GM18907 (cell line): ENCODE results near the gene SERPINA6.
"Not testable (repeated sequence)": the region's sequence is repeated elsewhere in the genome, so short reads cannot be mapped to it uniquely, and the experiment has no call there.

Experiments
- ATAC-seq: cut with Tn5 transposase; IDR thresholded peaks from one replicate; pipeline ENCODE4 v1.9.1; 2021; ENCODE audit warnings: mild to moderate bottlenecking, moderate library complexity; ENCODE audit not compliant: unreplicated experiment

SERPINA6 gene

DNA sequence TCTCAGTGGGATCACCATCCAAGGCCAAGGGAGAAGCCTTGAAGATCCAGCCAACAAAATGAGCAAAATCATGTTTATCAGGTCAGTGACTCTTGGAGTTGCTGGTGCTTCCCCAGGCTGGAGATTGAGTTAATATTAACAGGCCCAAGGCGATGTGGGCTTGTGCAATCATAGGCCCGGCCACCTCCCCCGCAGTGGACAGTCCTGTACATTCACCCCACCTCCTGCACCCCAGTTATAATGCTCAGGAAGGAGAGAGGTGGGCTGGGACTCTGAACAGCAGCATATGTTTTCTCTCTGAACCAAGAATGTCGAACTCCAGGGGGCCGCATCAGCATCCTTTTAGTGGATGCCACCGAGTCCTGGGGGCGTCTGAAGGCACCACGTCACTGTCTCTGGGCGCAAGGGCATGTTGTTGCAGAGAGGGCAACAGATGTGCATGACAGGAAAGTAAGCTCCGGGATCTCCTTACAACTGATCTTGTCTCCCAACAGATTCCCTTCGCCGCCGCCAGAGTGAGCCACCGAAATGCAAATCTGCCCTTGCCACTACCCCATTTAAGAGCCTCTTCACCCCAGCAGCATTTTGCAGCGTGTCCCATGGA, 32.2 kb upstream of the SERPINA6 start:
- peak; percentile 62 for ATAC-seq

DNA sequence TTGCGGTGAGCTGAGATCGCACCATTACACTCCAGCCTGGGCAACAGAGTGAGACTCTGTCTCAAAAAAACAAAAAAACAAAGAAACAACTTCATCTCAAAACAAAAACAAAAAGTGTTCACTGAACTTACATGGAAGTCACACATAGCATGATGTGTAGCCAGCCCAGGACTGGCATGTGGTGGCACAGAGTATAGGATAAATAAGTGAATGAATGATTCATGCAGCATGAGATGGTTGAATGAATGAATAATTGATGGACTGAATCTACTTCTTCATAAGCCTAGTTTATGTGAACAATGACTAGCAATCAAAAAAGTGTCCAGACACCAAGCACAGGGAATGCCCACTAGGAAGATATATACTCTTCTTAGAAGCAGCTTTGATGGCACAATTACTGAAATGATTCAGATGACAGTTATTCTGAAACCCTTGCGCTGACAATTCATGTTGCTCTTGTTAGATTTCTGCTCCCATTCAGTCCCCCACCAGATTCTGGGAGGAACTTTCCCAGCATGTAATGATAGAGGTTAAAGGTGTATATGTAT, 31.6 kb upstream of the SERPINA6 start:
- ATAC-seq, result peak; percentile 48

DNA sequence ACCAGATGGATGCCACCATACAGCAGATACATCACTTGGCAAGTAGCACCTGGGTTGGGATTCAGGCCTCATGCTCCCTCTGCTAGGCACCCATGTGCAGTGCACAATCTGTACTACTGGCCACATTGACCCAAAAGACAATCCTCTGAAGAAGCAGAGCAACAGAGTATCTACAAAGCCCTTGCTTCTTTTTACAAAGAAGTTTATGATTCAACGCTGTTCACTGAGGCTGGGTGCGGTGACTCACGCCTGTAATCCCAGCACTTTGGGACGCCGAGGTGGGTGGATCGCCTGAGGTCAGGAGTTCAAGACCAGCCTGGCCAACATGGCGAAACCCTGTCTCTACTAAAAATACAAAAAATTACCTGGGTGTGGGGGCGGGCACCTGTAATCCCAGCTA, 31.1 kb upstream of the SERPINA6 start:
- ATAC-seq, result not testable (repeated sequence)

DNA sequence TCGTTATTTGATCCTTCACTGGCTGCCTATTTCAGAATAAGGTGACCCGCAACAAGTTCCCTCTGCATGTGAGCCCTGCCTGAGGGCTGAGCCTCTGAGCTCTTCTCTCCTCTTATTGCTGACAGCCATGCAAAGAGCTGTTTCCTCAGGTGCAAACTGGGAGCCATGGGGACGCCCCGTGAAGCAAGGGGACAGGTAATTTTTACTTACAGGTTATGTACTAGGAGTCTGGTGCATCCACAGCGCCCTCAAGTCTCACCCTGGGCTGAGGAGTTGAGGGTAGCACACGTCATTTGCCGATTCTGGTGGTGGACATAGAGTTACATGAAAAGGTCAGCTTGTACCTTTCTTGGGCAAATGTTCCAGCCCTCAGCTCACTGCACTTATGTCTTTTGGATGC, 26.1 kb upstream of the SERPINA6 start:
- ATAC-seq, result no peak

DNA sequence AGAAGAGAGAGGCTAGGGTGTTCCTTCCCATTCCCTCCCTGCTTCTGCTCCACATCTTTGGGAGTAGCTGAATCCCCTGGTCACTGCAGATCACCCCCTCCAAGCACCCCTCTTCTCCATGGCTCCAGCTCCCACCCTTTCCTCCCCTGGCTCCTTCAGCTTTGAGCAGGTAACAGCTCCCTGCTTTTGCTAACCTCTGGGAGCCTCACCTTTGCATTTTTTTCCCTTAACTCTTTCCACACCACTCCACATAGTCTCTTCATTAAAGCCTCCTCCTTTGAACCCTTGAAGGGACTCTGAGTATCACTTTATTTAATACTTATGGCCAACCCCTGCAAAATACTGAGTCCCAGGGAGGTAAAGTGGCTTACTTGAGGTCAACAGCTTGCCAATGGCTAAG, 25.7 kb upstream of the SERPINA6 start:
- ATAC-seq, result no peak

DNA sequence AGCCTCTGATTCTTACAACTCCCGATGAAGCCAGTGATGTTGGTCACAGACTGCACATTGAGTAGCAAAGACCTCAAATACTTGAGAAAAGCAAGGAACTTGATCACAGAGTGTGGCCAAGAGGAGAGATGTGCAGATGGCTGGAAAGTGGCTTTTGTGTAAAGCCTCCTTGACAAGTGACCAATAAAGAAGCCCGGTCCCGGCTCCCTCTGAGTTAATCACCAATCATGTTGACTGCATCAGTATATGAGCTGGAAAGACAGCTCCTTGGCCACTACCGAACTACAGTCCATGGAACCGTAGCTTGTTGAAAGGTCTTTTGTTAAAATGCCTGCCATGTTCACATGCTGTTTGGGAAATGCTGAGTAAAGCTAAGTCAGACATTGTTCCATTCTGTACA, 23.7 kb upstream of the SERPINA6 start:
- ATAC-seq, result no peak

DNA sequence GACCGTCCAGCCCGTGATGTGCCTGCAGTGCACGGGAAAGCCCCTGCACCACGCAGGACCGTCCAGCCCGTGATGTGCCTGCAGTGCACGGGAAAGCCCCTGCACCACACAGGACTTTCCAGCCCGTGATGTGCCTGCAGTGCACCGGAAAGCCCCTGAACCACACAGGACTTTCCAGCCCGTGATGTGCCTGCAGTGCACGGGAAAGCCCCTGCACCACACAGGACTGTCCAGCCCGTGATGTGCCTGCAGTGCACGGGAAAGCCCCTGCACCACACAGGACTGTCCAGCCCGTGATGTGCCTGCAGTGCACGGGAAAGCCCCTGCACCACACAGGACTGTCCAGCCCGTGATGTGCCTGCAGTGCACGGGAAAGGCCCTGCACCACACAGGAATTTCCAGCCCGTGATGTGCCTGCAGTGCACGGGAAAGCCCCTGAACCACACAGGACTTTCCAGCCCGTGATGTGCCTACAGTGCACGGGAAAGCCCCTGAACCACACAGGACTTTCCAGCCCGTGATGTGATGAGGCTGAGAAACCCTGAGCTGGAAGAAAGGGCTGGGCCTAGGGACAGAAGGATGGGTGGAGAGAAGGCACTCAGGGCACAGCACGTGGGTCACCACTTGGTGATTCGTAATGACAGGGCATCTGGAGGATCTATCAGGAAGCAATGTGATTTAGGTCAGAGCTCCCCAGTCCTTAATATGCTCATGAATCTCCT, 23.1 kb upstream of the SERPINA6 start:
- peak; percentile 78 for ATAC-seq

DNA sequence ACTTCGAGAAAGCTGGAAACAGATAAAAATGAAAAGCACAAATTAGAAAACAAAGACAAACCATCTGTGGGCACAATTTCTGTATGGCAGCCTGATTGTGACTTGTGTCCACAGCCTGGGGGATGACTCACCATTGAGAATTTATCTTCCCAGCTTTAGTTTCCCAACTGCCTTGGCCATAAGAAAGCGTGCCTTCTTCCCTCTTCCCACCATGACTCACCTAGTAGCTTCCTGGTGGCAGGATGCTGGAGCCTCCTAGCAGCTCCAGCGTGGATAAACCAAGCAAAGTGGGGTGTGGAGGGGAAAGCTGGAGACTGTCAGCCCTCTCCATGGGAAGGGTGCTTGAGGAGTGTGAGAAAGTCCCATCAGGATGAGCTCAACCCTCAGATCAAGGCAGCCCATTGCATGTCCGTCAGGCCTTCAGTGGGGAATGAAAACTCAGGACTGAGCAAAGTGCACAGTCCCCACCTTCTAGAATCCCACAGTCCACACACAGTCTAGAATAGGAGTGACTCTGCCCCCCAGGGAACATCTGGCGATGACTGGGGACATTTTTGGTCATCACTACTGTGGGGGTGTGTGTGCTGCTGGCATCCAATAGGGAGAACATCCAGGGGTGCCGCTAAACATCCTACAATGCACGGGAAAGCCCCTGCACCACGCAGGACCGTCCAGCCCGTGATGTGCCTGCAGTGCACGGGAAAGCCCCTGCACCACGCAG, 22.4 kb upstream of the SERPINA6 start:
- ATAC-seq, result no peak

DNA sequence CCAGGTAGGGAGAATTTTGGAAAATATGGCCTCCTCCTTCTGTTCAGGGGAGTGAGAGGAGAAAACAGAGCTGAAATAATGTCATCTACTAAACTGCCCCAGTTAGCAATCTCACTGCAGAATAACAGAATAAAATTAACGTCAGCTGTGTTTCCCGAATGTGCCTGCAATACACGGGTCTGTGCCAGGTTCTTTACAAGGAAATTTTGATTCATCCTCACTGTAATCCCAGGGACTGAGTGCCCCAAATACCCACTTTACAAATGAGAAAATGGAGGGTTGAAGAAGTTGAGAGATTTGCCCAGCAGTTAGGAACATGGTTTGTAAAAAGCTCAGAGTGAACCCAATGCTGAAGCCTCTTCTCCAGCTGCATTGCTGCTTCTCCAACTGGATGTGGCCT, 21.3 kb upstream of the SERPINA6 start:
- no peak for ATAC-seq

DNA sequence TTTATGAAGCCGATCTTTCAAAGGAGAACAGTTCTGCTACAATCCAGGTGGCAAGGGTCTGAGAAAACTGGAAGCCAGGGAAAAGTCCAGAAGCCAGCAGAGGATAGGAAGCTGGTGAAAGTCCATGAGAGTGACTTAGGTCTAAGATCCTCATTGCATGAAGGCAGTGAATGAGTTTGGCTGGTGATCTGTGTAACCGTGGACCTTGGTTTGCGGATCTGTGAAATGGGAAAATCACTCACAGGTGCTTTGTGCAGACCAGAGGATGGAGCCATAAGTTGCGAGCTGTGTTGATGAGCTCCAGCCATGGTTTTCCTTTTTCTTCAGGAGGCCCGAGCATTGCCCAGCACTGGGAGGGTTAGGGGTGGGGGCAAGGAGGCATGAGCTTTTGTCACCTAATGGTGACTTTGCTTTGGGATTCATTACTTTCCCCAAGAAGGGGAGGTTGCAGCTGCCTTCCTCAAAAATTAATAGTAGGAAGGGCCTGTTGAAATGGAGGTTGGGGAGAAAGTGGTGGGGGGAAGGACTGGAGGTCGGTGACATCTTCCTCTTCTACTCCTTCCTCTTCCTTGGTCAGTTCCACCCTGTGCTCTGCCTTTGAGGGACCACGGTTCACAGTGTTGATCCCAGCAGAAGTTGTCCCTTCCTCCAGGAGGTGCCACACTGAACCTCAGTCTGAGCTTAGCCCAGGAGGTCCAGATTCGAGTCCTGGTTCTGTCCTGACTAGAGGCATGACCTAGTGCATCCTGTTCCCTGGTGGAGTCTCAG, 20.3 kb upstream of the SERPINA6 start:
- no peak for ATAC-seq

DNA sequence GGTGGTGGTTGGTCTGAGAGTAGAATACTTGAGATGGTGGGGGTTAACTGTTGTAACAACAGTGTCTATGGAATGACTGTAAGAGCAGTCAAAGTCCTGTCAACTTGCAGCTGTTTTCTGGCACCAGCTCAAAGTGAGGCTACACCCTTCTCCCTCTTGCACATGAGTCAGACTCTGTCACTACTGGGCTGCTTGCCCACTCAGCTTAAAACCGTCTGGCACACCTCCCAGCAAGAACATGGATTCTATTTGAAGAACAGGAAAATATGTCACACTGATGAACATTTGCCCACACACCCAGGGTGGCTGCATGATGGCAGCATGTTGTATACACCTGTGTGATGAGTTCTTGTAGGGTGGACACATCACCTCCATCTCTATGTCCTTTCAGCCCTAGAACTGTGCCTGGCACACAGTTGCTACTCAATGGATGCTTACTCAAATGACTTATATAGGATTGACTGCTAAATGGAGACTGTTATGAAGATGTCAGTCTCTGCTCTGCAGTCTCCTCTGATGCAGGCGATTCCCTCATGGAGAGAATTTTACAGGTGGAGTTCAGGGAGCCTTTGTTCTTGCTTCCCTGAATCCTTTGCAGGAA, 19.3 kb upstream of the SERPINA6 start:
- no peak for ATAC-seq

DNA sequence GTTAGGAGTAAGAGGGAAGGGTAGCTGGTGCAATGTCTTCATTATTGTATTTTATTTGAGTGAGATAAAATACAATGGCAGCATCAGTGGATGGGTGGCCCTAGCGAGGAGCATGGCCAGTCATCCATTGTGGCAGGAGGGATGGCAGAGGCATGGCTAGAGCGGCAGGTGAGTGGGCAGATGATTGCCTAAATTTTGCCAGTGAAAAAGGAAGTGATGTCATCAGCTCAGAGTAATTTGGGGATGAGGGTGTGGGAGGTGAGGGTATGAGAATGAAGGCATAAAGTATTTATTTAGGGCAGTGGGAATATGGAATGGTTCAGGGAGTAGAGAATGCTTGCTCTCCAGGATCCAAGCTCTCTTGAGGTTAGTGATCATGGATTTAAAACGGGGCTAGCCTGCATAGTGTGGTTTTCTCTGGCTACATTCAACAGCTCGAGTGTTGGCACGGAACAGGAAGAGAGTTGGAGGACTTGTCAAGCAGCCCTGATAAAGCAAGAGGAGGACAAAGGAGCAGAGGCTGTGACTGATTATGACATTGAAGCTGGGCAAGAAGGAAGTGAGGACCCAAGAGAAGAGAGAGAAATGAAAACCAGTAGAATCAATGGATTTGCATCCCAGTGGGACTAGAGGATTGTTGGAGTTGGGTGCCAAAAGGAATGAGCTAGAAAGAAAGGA, 18.7 kb upstream of the SERPINA6 start:
- ATAC-seq, result no peak

DNA sequence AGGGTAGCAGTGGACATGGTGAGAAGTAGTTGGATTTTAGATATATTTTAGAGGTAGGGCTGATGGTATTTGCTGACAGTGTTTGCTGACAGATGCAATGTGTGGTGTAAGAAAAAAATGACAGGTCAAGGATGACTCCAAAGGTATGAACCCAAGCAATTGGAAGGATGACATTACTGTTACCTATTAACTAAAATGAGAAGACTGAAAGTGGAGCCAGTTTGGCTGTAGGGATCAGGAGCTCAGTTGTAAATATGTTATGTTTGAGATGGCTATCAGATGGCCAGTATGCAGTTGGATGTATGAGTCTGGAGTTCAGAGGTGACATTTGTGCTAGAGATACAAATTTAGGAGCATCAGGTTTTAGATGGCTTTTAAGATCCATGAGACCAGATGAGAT, 17.4 kb upstream of the SERPINA6 start:
- no peak for ATAC-seq

DNA sequence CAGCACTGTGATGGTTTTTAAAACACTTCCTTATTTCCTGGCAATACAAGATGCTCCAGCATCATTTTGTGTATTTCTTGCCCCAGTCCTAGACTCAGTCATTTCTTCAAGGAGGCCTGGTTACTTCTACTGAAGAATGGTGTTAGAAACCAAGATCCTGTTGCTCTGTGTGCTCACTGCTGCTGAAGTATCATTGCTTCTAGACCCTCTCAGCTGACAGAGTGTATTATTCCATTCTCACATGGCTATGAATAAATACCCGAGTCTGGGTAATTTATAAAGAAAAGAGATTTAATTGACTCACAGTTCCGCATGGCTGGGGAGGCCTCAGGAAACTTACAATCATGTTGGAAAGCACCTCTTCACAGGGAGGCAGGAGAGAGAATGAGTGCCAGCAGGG, 14.9 kb upstream of the SERPINA6 start:
- ATAC-seq, result no peak

DNA sequence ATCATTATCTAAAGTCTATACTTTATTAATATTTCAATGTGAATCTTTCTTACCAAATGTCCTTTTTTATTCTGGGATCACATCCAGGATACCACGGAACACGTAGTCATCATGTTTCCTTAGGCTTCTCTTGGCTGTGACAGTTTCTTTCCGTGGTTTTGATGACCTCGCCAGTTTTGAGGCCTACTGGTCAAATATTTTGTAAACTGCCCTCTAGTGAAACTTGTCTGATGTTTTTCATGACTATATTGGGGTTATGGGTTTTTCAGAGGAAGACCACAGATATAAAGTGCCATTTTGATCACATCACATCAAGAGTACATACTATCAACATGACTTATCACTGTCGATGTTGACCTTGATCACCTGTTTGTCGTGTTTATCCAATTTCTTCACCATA, 14.1 kb upstream of the SERPINA6 start:
- ATAC-seq, result no peak

DNA sequence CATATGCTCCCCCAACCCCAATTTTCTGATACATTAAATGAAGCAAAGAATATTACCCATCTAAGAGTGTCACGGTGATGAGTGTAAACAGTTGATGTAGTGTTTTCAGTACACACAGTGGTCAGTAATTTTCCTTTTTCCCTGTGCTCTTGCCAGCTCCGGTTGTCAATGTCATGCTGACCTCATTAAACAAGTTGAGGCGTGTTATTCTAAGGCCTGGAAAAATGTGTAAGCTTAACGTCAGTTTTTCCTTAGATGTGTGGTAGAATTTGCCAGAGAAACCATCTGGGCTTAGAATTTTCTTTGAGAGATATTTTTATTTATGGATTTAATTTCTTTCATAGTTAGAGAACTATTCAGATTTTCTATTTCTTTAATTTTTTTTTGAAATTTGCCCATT, 11.7 kb upstream of the SERPINA6 start:
- ATAC-seq, result no peak

DNA sequence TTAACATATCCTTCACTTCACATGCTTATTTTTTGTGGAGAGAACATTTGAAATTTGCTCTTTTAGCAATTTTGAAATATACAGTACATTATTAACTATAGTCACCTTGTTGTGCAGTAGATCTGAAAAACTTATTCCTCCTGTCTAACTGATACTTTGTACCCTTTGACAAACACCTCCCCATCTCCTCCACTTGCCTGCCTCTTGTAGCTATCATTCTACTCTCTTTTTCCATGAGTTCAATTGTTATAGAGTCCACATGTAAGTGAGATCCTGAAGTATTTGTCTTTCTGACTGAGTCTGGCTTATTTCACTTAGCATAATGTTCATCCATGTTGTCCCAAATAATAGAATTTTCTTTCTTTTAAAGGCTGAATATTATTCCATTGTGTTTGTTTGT, 9.5 kb upstream of the SERPINA6 start:
- no peak for ATAC-seq

DNA sequence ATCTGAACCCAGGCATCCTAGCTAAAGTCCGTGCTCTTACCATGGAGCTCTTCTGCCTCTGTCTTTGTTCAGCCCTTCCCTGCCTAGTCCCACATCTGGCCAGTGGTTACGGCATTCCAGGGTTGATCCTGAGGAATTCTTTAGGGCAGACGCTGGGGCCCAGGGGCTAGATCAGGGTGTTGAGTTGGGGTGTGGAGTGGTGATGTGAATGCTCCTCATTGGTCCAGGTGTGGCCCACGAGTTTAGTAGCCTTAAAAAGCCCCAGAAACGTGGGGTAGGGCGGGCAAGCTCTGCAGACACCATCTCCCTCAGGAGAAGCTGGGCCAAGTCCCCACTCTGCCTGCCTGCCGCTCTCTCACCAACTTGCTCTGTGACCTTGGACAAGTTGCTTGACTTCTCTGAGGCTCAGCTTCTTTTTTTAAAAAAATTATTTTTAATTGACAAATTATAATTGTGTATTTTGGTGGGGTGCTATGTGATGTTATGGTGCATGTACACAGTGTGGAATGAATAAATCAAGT, 9.0 kb upstream of the SERPINA6 start:
- ATAC-seq, result no peak

DNA sequence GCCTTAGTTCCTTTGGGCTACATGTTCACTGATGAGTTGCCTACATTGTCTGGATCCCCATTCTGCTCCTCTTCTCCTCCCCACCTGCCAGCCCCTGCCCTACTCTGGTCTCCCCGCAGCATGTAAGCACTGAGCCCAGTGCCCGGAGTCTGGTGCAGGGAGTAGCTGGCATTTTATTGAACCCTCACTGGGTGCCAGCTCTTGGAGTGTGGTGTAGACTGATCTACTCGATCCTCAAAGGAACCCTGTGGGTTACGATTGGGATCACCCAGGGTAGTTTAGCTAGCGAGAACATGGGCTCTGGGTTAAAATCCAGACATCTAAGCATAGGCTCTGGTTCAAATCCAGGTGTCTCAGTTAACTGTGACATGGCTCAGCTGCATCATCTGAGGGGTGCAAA, 8.3 kb upstream of the SERPINA6 start:
- no peak for ATAC-seq

DNA sequence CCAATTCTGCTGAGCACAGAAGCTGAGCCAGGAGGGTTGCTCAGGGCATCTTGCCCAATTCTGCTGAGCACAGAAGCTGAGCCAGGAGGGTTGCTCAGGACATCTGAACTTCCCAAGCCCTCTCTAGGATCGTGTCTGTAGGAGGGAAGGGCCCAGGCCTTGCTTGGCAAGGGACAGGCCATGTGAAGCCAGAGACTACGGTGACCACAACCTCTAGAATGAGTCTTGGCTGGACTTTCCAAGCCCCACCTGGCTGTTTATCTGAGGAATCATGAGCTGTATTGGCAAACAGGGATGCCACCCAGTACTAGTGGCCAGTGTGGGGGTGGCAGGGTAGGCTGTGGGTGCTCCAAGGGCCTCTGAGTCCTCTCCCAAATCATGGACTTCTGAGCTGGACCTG, 7.7 kb upstream of the SERPINA6 start:
- ATAC-seq, result no peak
